GM04503 (cell line): Measurements from ENCODE around the gene PTMA.
"Not testable (repeated sequence)": the region's sequence is repeated elsewhere in the genome, so short reads cannot be mapped to it uniquely, and the experiment has no call there.

Experiments used
- DNase-seq: peaks from one replicate; pipeline ENCODE4 v3.0.0-alpha.2; 2012; ENCODE audit warnings: low read depth

Gene PTMA

GRCh38 chr2:231696004-231696367 is 12.3 kb upstream of the PTMA start:
- DNase-seq = peak; percentile 87

- no peak for DNase-seq
Measured at GRCh38 chr2:231699006-231699405, 9.3 kb upstream of the PTMA start.

GRCh38 chr2:231701456-231702373 is 6.6 kb upstream of the PTMA start:
- DNase-seq = no peak

- DNase-seq = no peak
Measured at GRCh38 chr2:231704017-231704416, 4.3 kb upstream of the PTMA start.

GRCh38 chr2:231706731-231707624 is 1.3 kb upstream of the PTMA start:
- peak; percentile 95 for DNase-seq

- DNase-seq = no peak
Measured at GRCh38 chr2:231707625-231707926, 749 bp upstream of the PTMA start.

GRCh38 chr2:231708773-231709635 is 679 bp downstream of the PTMA start:
- no peak for DNase-seq

- DNase-seq = no peak
Measured at GRCh38 chr2:231709636-231709980, 1.3 kb downstream of the PTMA start.

- DNase-seq = no peak
Measured at GRCh38 chr2:231709981-231710798, 1.9 kb downstream of the PTMA start.

GRCh38 chr2:231710799-231711676 is 2.7 kb downstream of the PTMA start:
- no peak for DNase-seq

- DNase-seq = no peak
Measured at GRCh38 chr2:231711677-231712450, 3.5 kb downstream of the PTMA start.

- not testable (repeated sequence) for DNase-seq
Measured at GRCh38 chr2:231712451-231713021, 4.2 kb downstream of the PTMA start.

- DNase-seq = not testable (repeated sequence)
Measured at GRCh38 chr2:231713406-231713729, 5.0 kb downstream of the PTMA start.

GRCh38 chr2:231713730-231714638 is 5.7 kb downstream of the PTMA start:
- DNase-seq = no peak

- DNase-seq = no peak
Measured at GRCh38 chr2:231714639-231715498, 6.5 kb downstream of the PTMA start.

GRCh38 chr2:231715499-231715837 is 7.1 kb downstream of the PTMA start:
- DNase-seq = no peak

GRCh38 chr2:231715988-231716616 is 7.8 kb downstream of the PTMA start:
- no peak for DNase-seq
